Keratinocyte (primary cell): ENCODE results near the gene AARS2. TPM values are rescaled to one million over a fixed set of nuclear protein-coding genes. Genes with fewer than 3 reads are reported as not detected.

Experiments used
- DNase-seq: peaks from one replicate; pipeline ENCODE4 v3.0.0-alpha.2; 2011; ENCODE audit warnings: low read depth, missing footprints, low spot score
- FAIRE-seq: peaks from 2 replicates; lab custom pipeline; 2011; peaks lifted over from hg19 to GRCh38; lab: Jason Lieb, UNC
- H2AFZ ChIP-seq: 2 replicates; pipeline ENCODE4 v1.6.0; 2012; ENCODE audit warnings: low read length, control low read depth, inconsistent platforms; ENCODE audit not compliant: control insufficient read depth
- H3K27ac ChIP-seq: 2 replicates; pipeline ENCODE4 v1.5.1; 2011; ENCODE audit warnings: low read length; ENCODE audit not compliant: control insufficient read depth, insufficient read depth
- H3K27me3 ChIP-seq: 3 replicates; pipeline ENCODE4 v1.6.0; 2011; ENCODE audit warnings: low read length; ENCODE audit not compliant: control insufficient read depth, insufficient read depth; ENCODE audit errors: extremely low read depth
- H3K36me3 ChIP-seq, 2 experiments: 2 replicates in 1 of 2; 3 replicates in 1 of 2; pipeline ENCODE4 v1.5.1; 2011; ENCODE audit warnings: low read length in 2 of 2, mild to moderate bottlenecking in 1 of 2; ENCODE audit not compliant: control insufficient read depth in 2 of 2, insufficient read depth in 2 of 2; ENCODE audit errors: extremely low read depth in 1 of 2
- H3K4me1 ChIP-seq: 3 replicates; pipeline ENCODE4 v1.5.1; 2011; ENCODE audit warnings: low read length; ENCODE audit not compliant: control insufficient read depth, insufficient read depth; ENCODE audit errors: extremely low read depth
- H3K4me2 ChIP-seq: 3 replicates; pipeline ENCODE4 v1.6.0; 2011; ENCODE audit warnings: low read depth, low read length; ENCODE audit not compliant: control insufficient read depth, insufficient read depth; ENCODE audit errors: extremely low read depth
- H3K4me3 ChIP-seq, 3 experiments: fragments of 200-600 bp in 1 of 3; sonication (generic) in 1 of 3; 2 replicates in 2 of 3; 3 replicates in 1 of 3; pipeline ENCODE4 v1.5.1; 2011 to 2016; ENCODE audit warnings: low read length in 3 of 3, mild to moderate bottlenecking in 3 of 3, control low read depth in 2 of 3, inconsistent platforms in 1 of 3, low read depth in 1 of 3, mixed read lengths in 1 of 3, mixed run types in 1 of 3, moderate library complexity in 1 of 3; ENCODE audit not compliant: control insufficient read depth in 2 of 3, insufficient read depth in 2 of 3; ENCODE audit errors: extremely low read depth in 1 of 3
- H3K79me2 ChIP-seq: 2 replicates; pipeline ENCODE4 v1.6.0; 2012; ENCODE audit warnings: low read length; ENCODE audit not compliant: control insufficient read depth, insufficient read depth
- H3K9ac ChIP-seq: 3 replicates; pipeline ENCODE4 v1.6.0; 2011; ENCODE audit warnings: low read length; ENCODE audit not compliant: control insufficient read depth, insufficient read depth; ENCODE audit errors: extremely low read depth
- H3K9me1 ChIP-seq: 3 replicates; pipeline ENCODE4 v1.6.0; 2011; ENCODE audit warnings: low read length; ENCODE audit not compliant: control insufficient read depth, insufficient read depth; ENCODE audit errors: extremely low read depth
- H3K9me3 ChIP-seq: 2 replicates; pipeline ENCODE4 v1.5.1; 2012; ENCODE audit warnings: low read depth, low read length; ENCODE audit not compliant: control insufficient read depth
- H4K20me1 ChIP-seq: 3 replicates; pipeline ENCODE4 v1.6.0; 2011; ENCODE audit warnings: low read length; ENCODE audit not compliant: control insufficient read depth, insufficient read depth; ENCODE audit errors: extremely low read depth
- EZH2 ChIP-seq: IDR thresholded peaks from one replicate; pipeline ENCODE4 v1.6.1; 2012; ENCODE audit warnings: inconsistent platforms, mild to moderate bottlenecking, low read length, moderate library complexity
- dilution Hi-C: fragments of 300-500 bp; cut with MboI; formaldehyde crosslinking; loops from one replicate; pipeline ENCODE4 v1.7.0; 2020; ENCODE audit warnings: low sequenced_read_pairs; ENCODE audit not compliant: extremely low pct_ligation_motif_present
- polyA plus RNA-seq, 5 experiments: library from polyadenylated mRNA; depleted of rRNA in 3 of 5; stranded (reverse) in 3 of 5; stranded (forward) in 1 of 5; unstranded in 1 of 5; fragments of >200 nt; gene quantifications; 1 replicate in 1 of 5; 2 replicates in 3 of 5; 3 replicates in 1 of 5; pipeline versions ENCODE4 v1.2.1 to v1.2.3, GENCODE V29; 2011 to 2012; ENCODE audit warnings: missing spikeins in 2 of 5, low read depth in 1 of 5, low replicate concordance in 1 of 5
- TF ChIP-seq, protein P1 (sequence below), 3 experiments: IDR thresholded peaks in 1 of 3; conservative IDR thresholded peaks in 1 of 3; optimal IDR thresholded peaks in 1 of 3; 2 replicates in 2 of 3; 3 replicates in 1 of 3; pipeline versions ENCODE3 to v1.5.1; 2011; ENCODE audit warnings: low read length in 3 of 3, mild to moderate bottlenecking in 3 of 3, moderate library complexity in 2 of 3, control low read depth in 1 of 3, inconsistent platforms in 1 of 3; ENCODE audit not compliant: insufficient read depth in 2 of 3; ENCODE audit errors: extremely low read depth in 1 of 3

The AARS2 gene
- polyA plus RNA-seq, 1 donor (not counting 4 experiments of a cell fraction or from before 2014, with no cell fraction given): 5.8 TPM

GRCh38 chr6:44269178-44269920 lies 43.8 kb downstream of the AARS2 start:
- dilution Hi-C loops: no loop called here
- DNase-seq (no peak), FAIRE-seq (peak; percentile 58)
- Histone ChIP-seq H3K4me2 (no peak overlapping the region), H2AFZ (no peak overlapping the region), H3K9me3 (no peaks in the 10 kb centered on the region), H3K27me3 (peaks cover 45% of the 10 kb centered on the region), H4K20me1 (peaks cover 3% of the 10 kb centered on the region), H3K4me3 (no peak overlapping the region), H3K36me3 (no peaks in the 10 kb centered on the region), H3K79me2 (peaks cover 7% of the 10 kb centered on the region), H3K4me1 (peaks cover 11% of the 10 kb centered on the region), H3K9ac (no peak overlapping the region), H3K9me1 (no peaks in the 10 kb centered on the region), H3K27ac (no peak overlapping the region)
- TF ChIP-seq, protein P1, sequence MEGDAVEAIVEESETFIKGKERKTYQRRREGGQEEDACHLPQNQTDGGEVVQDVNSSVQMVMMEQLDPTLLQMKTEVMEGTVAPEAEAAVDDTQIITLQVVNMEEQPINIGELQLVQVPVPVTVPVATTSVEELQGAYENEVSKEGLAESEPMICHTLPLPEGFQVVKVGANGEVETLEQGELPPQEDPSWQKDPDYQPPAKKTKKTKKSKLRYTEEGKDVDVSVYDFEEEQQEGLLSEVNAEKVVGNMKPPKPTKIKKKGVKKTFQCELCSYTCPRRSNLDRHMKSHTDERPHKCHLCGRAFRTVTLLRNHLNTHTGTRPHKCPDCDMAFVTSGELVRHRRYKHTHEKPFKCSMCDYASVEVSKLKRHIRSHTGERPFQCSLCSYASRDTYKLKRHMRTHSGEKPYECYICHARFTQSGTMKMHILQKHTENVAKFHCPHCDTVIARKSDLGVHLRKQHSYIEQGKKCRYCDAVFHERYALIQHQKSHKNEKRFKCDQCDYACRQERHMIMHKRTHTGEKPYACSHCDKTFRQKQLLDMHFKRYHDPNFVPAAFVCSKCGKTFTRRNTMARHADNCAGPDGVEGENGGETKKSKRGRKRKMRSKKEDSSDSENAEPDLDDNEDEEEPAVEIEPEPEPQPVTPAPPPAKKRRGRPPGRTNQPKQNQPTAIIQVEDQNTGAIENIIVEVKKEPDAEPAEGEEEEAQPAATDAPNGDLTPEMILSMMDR (optimal IDR thresholded peaks at IDR 0.05 in 1 of 3, IDR thresholded peaks at IDR 0.05 in 1 of 3, conservative IDR thresholded peaks at IDR 0.05 in 1 of 3; ENCODE audit: extremely low read depth in 1 of 3, insufficient read depth in 2 of 3, low read length in 3 of 3): no peak
- no peak for TF ChIP-seq EZH2

DNA sequence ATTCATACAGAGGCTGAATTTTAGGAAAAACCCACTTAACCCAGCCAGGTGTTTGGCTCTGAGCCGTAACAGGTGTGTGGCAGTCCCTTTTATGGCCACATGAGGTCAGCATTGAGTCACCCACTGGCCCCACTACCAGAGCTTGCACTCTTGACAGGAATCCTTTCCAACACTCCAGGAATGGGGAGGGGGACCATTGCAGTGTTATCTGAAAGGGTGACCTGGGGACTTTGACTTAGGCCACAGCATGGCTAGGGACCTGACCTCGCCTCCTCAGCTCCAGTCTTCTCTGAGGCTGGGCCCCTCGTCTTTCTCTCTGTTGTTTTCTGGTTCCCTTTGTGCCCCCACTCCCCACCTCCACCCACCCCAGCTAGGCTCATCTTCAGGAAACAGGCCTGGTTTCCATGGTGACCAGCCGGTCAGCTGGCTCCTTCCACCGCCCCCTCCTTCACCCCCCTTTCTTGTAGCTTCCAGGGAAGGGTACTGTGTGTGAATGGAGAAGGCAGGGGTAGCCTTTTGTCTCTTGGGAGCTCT lies 45.0 kb downstream of the AARS2 start:
- peak; percentile 49 for FAIRE-seq
- dilution Hi-C loops: no loop called here
- H3K4me1 ChIP-seq: peaks cover 23% of the 10 kb centered on the region
- peaks cover 17% of the 10 kb centered on the region for H3K79me2 ChIP-seq
- H3K9ac ChIP-seq: no peak overlapping the region
- peaks cover 3% of the 10 kb centered on the region for H4K20me1 ChIP-seq
- no peaks in the 10 kb centered on the region for H3K36me3 ChIP-seq
- H3K27me3 ChIP-seq: peaks cover 39% of the 10 kb centered on the region
- no peaks in the 10 kb centered on the region for H3K9me3 ChIP-seq
- TF ChIP-seq, protein P1 (optimal IDR thresholded peaks at IDR 0.05 in 1 of 3, IDR thresholded peaks at IDR 0.05 in 1 of 3, conservative IDR thresholded peaks at IDR 0.05 in 1 of 3; ENCODE audit: extremely low read depth in 1 of 3, insufficient read depth in 2 of 3, low read length in 3 of 3): peak; percentile 94 to 98 (median 94)
- no peak for TF ChIP-seq EZH2
- H3K4me3 ChIP-seq: no peak overlapping the region
- no peak overlapping the region for H3K27ac ChIP-seq
- no peak for DNase-seq
- H2AFZ ChIP-seq: no peak overlapping the region
- H3K4me2 ChIP-seq: no peak overlapping the region
- no peaks in the 10 kb centered on the region for H3K9me1 ChIP-seq
